Activated effector memory CD4-positive, alpha-beta T cell treated with anti-CD3 and anti-CD28 coated beads, Interleukin-2, amount 50 U/mL, for 16 hours (primary cell): ENCODE data around the gene NCBP3.

Experiments used
- DNase-seq: peaks from one replicate; pipeline ENCODE4 v3.0.0-alpha.2; 2020

NCBP3 gene, protein sequence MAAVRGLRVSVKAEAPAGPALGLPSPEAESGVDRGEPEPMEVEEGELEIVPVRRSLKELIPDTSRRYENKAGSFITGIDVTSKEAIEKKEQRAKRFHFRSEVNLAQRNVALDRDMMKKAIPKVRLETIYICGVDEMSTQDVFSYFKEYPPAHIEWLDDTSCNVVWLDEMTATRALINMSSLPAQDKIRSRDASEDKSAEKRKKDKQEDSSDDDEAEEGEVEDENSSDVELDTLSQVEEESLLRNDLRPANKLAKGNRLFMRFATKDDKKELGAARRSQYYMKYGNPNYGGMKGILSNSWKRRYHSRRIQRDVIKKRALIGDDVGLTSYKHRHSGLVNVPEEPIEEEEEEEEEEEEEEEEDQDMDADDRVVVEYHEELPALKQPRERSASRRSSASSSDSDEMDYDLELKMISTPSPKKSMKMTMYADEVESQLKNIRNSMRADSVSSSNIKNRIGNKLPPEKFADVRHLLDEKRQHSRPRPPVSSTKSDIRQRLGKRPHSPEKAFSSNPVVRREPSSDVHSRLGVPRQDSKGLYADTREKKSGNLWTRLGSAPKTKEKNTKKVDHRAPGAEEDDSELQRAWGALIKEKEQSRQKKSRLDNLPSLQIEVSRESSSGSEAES

DNA sequence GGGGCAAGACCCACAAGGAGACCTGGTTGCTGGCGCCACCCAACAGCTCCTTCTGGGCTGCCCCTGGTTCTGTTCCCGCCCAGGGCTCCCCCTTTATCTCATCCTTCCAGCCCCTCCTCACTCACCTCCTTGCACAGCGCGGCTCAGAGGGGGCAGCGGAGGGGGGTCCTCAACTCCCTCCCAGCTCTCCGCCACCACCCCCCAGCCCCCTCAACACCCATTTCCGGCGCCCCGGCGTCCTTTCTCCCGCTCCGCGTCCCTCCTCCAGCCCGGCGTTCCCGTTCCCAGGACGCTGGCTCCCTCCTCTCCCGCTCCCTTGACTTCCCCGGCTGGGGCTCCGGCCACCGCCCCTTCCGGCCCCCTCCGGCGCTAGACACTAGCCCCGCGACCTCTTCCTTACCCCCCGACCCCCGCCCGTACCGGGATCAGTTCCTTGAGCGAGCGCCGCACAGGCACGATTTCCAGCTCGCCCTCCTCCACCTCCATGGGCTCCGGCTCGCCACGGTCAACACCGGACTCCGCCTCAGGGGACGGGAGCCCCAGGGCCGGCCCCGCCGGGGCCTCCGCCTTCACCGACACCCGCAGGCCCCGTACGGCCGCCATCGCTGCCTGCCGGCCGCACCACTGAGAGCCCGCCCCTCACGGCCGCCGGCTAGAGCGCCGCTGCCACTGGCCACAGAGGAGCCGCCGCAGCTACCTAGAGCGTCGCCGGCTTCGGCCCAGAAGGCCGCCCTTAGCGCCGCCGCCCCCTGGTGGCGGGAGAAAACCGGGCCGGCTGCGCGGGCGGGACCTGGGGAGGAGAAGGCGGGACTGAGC is at the start of gene NCBP3:
Gene NCBP3 (minus strand): TSS at position 626 of the 816 bp plus-strand sequence. CDS start 23 bp downstream, at position 603.
- DNase-seq: peak; percentile 97

DNA sequence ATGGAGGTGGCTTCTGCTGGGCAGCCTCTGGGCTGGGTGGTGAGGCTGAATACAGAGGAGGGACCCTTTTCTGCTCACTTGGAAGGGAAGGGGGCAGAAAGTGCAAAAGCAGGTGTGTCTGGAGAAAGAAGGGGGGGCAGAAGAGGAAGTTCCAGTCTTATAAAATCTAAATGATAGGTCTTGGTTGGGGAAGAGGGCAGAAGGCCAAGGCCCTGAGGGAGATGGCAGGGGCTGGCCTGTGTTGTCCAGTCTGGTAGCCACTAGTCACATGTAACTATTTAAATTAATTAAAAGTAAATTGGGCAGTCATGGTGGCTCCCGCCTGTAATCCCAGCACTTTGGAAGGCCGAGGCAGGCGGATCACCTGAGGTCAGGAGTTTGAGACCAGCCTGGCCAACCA is 49.3 kb upstream of the NCBP3 start:
- DNase-seq: no peak

DNA sequence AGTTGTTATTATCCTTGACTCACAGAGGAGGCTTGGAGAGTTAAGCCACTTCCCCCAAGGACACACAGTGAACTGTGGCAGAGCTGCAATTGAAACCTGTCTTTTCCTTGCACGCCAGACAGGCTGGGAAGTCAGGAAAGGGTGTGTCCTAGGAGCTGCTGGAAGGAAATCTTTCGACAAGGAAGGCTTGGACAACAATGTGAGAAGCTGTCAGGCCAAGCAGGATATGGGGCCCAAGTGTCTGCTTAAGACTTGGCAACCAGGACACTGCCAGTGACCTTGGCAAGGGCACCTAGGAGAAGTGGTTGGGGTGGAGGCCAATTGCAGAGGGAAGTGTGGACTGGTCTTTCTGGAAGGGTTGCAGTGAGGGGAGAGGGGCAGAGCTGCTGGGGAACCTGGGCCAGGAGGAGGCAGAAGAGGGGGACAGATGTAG is 48.9 kb upstream of the NCBP3 start:
- no peak for DNase-seq

- DNase-seq: no peak
These were observed 48.1 kb upstream of the NCBP3 start for GRCh38 chr17:3894188-3894587.

- DNase-seq: no peak
These were observed 47.7 kb upstream of the NCBP3 start for GRCh38 chr17:3893720-3894116.

GRCh38 chr17:3893003-3893719 is 47.1 kb upstream of the NCBP3 start, which contains the start of gene CAMKK1:
Gene CAMKK1 (minus strand): TSS chr17:3893053. CDS start chr17:3885687, 7,366 bp downstream.
- DNase-seq: peak; percentile 96

GRCh38 chr17:3892095-3892998 is 46.3 kb upstream of the NCBP3 start:
- DNase-seq: peak; percentile 91

DNA sequence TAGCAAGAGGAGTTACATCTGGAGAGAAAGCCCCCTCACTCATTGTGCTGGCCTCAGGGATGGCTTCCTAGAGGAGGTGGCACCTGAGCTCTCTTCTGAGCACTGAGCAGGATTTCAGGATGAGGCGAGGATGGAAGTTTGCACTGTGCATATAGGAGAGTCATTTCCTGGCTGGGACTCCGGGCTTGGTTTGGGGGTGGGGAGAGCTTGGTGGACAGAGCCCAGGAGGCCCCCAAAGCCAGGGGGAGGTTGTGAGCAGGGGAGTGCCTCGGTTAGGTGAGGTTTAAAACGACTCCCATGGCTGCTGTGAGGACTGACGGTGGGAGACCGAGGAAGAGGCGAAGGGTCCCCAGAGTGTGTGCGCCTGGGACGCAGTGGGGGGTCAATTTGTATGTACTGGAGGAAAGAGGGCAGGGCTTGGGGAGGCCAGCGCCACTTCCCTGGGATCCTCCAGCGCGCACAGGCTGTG is 45.6 kb upstream of the NCBP3 start:
- no peak for DNase-seq

DNA sequence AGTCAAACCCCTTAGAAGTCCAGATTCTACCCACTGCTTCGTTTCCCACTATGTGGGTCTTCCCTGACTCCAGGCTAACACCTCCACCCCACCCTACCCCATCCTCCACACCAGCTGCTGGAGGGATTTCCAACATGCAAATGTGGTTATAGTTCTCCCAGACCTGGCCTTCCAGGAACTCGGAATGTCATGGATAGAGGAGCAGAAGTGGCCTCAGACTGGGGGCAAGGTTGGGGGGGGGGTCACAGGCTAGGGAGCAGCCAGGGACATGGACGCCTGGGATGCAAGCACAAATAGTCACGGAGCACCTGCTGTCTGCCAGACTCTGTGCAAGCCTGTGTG is 44.8 kb upstream of the NCBP3 start:
- no peak for DNase-seq

GRCh38 chr17:3890082-3890877 is 44.2 kb upstream of the NCBP3 start:
- DNase-seq: peak; percentile 67

- DNase-seq: no peak
These were observed 43.4 kb upstream of the NCBP3 start for GRCh38 chr17:3889325-3890012.

- no peak for DNase-seq
These were observed 42.5 kb upstream of the NCBP3 start for GRCh38 chr17:3888343-3889171.

- no peak for DNase-seq
These were observed 41.8 kb upstream of the NCBP3 start for GRCh38 chr17:3887804-3888203.

DNA sequence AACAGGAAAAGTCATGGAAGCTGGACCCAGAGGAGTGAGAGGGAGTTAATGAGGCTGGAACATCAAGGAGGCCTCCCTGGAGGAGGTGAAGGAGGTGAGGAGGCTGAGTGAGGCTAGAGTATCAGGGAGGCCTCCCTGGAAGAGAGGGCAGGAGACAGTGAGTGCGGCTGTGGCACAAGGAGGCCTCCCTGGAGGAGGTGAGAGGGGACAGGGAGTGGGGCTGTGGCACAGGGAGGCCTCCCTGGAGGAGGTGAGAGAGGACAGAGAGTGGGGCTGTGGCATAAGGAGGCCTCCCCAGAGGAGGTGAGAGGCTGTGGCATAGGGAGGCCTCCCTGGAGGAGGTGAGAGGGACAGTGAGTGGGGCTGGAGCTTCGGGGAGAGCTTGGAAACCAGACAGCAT is 41.3 kb upstream of the NCBP3 start:
- no peak for DNase-seq

DNA sequence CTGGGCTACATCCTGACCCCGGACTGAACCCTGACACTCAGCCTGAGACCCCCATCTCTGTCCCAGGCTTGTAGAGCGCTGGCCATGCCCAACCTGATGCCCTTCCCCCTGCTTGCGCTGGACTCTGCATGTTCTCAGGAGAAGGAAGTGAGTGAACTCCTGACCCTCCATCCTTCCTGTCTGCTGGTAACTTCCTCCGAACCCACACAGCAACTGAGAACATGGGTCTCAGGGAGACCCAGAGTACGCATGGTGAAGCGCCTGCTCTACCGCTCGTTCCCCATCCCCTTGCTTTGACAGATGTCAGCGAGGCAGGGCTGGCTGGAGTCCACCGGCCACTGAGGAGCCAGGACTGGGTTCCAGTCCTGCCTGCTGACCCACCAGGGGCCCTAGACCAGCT is 40.7 kb upstream of the NCBP3 start:
- DNase-seq: no peak

GRCh38 chr17:3885970-3886369 is 39.9 kb upstream of the NCBP3 start:
- DNase-seq: no peak

GRCh38 chr17:3885271-3885670 is 39.2 kb upstream of the NCBP3 start:
- DNase-seq: no peak

GRCh38 chr17:3884188-3884587 is 38.1 kb upstream of the NCBP3 start:
- no peak for DNase-seq

GRCh38 chr17:3882276-3882675 is 36.2 kb upstream of the NCBP3 start:
- DNase-seq: no peak
